MM.1S (cell line): ENCODE results near the gene CHFR.

ENCODE experiments used
- DNase-seq: peaks from one replicate; pipeline ENCODE4 v3.0.0-alpha.2; 2015
- H2AFZ ChIP-seq: fragments of 300-600 bp; sonication (generic); 2 replicates; pipeline ENCODE4 v1.6.0; 2016; ENCODE audit warnings: antibody characterized with exemption, low read length
- H3F3A ChIP-seq: fragments of 300-600 bp; sonication (generic); 2 replicates; pipeline ENCODE4 v1.6.1; 2016; ENCODE audit warnings: mild to moderate bottlenecking, antibody characterized with exemption, low read length, moderate library complexity, mixed read lengths; ENCODE audit not compliant: insufficient read depth
- H3K27ac ChIP-seq: fragments of 300-600 bp; sonication (generic); 2 replicates; pipeline ENCODE4 v1.5.1; 2016; ENCODE audit warnings: mild to moderate bottlenecking, low read length
- H3K27me3 ChIP-seq: fragments of 300-600 bp; sonication (generic); replicated peaks from 2 replicates; pipeline ENCODE4 v1.6.0; 2016; ENCODE audit warnings: low read length; ENCODE audit not compliant: insufficient read depth
- H3K36me3 ChIP-seq: fragments of 300-600 bp; sonication (generic); replicated peaks from 2 replicates; pipeline ENCODE4 v1.6.1; 2016; ENCODE audit warnings: mild to moderate bottlenecking, low read length, mixed read lengths; ENCODE audit not compliant: insufficient read depth
- H3K4me1 ChIP-seq: fragments of 300-600 bp; sonication (generic); 2 replicates; pipeline ENCODE4 v1.6.1; 2016; ENCODE audit warnings: low read length, mixed read lengths
- H3K4me2 ChIP-seq: fragments of 300-600 bp; sonication (generic); 2 replicates; pipeline ENCODE4 v1.6.0; 2016; ENCODE audit warnings: low read depth, low read length
- H3K4me3 ChIP-seq: fragments of 300-600 bp; sonication (generic); 2 replicates; pipeline ENCODE4 v1.5.1; 2016; ENCODE audit warnings: low read length, mixed read lengths
- H3K79me2 ChIP-seq: fragments of 300-600 bp; sonication (generic); 2 replicates; pipeline ENCODE4 v1.6.1; 2016; ENCODE audit warnings: mixed run types, low read length, mixed read lengths
- H3K9ac ChIP-seq: fragments of 300-600 bp; sonication (generic); 2 replicates; pipeline ENCODE4 v1.6.1; 2016; ENCODE audit warnings: low read length, mixed read lengths
- H3K9me2 ChIP-seq: fragments of 300-600 bp; sonication (generic); replicated peaks from 2 replicates; pipeline ENCODE4 v1.6.1; 2016; ENCODE audit warnings: mild to moderate bottlenecking, low read length, mixed read lengths; ENCODE audit not compliant: insufficient read depth
- H3K9me3 ChIP-seq: fragments of 300-600 bp; sonication (generic); replicated peaks from 2 replicates; pipeline ENCODE4 v1.6.1; 2016; ENCODE audit warnings: mild to moderate bottlenecking, low read length, mixed read lengths; ENCODE audit not compliant: insufficient read depth
- H4K20me1 ChIP-seq: fragments of 300-600 bp; sonication (generic); 2 replicates; pipeline ENCODE4 v1.6.1; 2016; ENCODE audit warnings: mild to moderate bottlenecking, low read length, moderate library complexity, mixed read lengths; ENCODE audit not compliant: insufficient read depth
- CTCF ChIP-seq: fragments of 300-600 bp; sonication (generic); IDR thresholded peaks from 2 replicates; pipeline ENCODE4 v1.5.1; 2016; ENCODE audit warnings: antibody characterized with exemption, low read length, mixed read lengths
- EZH2 ChIP-seq: fragments of 300-600 bp; sonication (generic); optimal IDR thresholded peaks from 2 replicates; pipeline ENCODE3; 2017; ENCODE audit warnings: low read depth, mild to moderate bottlenecking, antibody characterized with exemption, low read length, mixed read lengths
- EZH2phosphoT487 ChIP-seq: fragments of 300-600 bp; sonication (generic); IDR thresholded peaks from 2 replicates; pipeline ENCODE4 v1.6.1; 2018; ENCODE audit warnings: antibody characterized with exemption, low read length

CHFR gene

DNA sequence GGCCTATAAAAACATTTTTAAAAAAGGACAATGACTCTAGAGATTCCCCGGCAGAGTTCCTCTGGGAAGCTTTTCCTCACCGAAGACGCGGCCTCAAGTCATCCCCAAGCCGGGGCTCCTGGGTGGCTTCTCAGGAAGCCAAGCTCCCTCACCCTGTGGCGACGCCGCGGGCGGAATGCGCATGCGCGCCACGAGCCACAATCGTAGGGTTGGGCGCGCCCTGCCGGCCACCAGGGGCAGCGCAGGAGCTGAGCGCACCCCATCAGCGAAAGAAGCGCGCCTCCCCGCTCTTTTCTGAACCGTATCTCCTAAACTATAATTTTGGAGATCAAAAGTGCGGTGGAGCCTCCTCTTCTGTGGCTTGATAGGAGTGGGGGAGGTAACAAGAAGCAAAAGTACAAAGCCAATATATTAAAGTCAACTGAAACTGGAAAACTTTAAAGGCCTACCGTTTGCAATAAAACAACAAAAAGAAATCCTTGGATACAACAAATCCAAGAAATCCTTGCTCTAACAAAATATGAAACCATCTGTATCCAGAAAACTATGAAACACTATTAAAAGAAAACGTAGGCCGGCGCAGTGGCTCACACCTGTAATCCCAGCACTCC lies 17.4 kb upstream of the CHFR start:
- no peak overlapping the region for H2AFZ ChIP-seq
- no peaks in the 10 kb centered on the region for H3K9me2 ChIP-seq
- no peak overlapping the region for H3K27ac ChIP-seq
- no peak overlapping the region for H3K9ac ChIP-seq
- H3K4me1 ChIP-seq: no peaks in the 10 kb centered on the region
- H3K36me3 ChIP-seq: no peaks in the 10 kb centered on the region
- no peak for TF ChIP-seq EZH2phosphoT487
- no peak for TF ChIP-seq EZH2
- no peak for TF ChIP-seq CTCF
- H3F3A ChIP-seq: no peaks in the 10 kb centered on the region
- H3K4me3 ChIP-seq: no peak overlapping the region
- no peak overlapping the region for H3K4me2 ChIP-seq
- H4K20me1 ChIP-seq: no peaks in the 10 kb centered on the region
- no peaks in the 10 kb centered on the region for H3K27me3 ChIP-seq
- no peak for DNase-seq
- H3K79me2 ChIP-seq: no peaks in the 10 kb centered on the region
- no peaks in the 10 kb centered on the region for H3K9me3 ChIP-seq

DNA sequence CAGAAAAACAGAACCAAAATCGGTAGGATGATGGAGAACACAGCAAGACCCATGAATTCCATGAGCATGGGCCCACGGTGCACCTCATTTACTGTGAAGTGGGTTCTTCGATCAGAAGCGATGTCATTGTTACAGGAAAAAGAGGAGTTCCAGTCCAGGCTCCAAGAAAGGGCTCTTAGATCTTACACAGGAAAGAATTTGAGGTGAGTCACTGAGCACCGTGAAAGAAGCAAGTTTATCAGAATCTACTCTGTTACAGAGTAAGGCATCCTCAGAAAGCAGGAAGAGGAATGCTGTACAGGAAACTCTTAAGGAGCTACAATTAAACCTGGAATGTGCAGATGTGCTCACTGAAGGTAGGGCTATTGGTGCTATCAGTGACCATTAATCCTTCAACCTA lies 11.6 kb upstream of the CHFR start:
- no peaks in the 10 kb centered on the region for H3K9me2 ChIP-seq
- no peaks in the 10 kb centered on the region for H3K36me3 ChIP-seq
- no peaks in the 10 kb centered on the region for H3F3A ChIP-seq
- H3K27me3 ChIP-seq: no peaks in the 10 kb centered on the region
- no peaks in the 10 kb centered on the region for H4K20me1 ChIP-seq
- no peaks in the 10 kb centered on the region for H3K79me2 ChIP-seq
- H3K27ac ChIP-seq: no peak overlapping the region
- no peak overlapping the region for H3K9ac ChIP-seq
- H3K4me1 ChIP-seq: no peaks in the 10 kb centered on the region
- H3K4me2 ChIP-seq: no peak overlapping the region
- H2AFZ ChIP-seq: no peak overlapping the region
- H3K9me3 ChIP-seq: no peaks in the 10 kb centered on the region
- H3K4me3 ChIP-seq: no peak overlapping the region
- TF ChIP-seq CTCF (no peak), EZH2phosphoT487 (no peak), EZH2 (no peak)
- no peak for DNase-seq

DNA sequence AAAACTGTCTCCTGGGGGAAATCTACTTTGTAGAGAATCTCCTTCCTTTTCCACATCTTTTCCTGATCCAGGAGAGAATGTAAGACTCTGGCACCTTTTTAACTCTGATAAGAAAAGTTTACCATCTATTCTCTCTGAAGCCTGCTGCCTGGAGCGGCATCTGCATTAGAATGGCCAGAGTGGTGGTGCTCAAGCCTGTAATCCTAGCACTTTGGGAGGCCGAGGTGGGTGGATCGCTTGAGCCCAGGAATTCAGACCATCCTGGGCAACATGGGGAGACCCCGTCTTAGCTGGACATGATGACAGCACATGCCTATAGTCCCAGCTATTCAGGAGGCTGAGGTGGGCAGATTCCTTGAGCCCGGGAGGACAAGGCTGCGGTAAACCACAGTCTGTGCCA lies 1.4 kb upstream of the CHFR start:
- H2AFZ ChIP-seq: no peak overlapping the region
- H3K4me1 ChIP-seq: no peaks in the 10 kb centered on the region
- DNase-seq: no peak
- no peaks in the 10 kb centered on the region for H3K9me3 ChIP-seq
- H3K27me3 ChIP-seq: no peaks in the 10 kb centered on the region
- no peak overlapping the region for H3K9ac ChIP-seq
- H3K4me3 ChIP-seq: no peak overlapping the region
- no peaks in the 10 kb centered on the region for H3K79me2 ChIP-seq
- H4K20me1 ChIP-seq: no peaks in the 10 kb centered on the region
- H3K36me3 ChIP-seq: no peaks in the 10 kb centered on the region
- H3K27ac ChIP-seq: no peak overlapping the region
- no peaks in the 10 kb centered on the region for H3F3A ChIP-seq
- TF ChIP-seq EZH2 (no peak), CTCF (no peak), EZH2phosphoT487 (no peak)
- H3K4me2 ChIP-seq: no peak overlapping the region
- H3K9me2 ChIP-seq: no peaks in the 10 kb centered on the region
